Choroid plexus epithelial cell (primary cell): Measurements from ENCODE around the gene CENATAC.
"Not testable (repeated sequence)": the region's sequence is repeated elsewhere in the genome, so short reads cannot be mapped to it uniquely, and the experiment has no call there.

Experiments
- DNase-seq: peaks from one replicate; pipeline ENCODE4 v3.0.0-alpha.2; 2010; ENCODE audit warnings: low read depth
- H3K4me3 ChIP-seq: 2 replicates; pipeline ENCODE4 v1.5.1; 2011; ENCODE audit warnings: low read depth, mild to moderate bottlenecking, control low read depth, low read length, moderate library complexity
- CTCF ChIP-seq: conservative IDR thresholded peaks from 2 replicates; pipeline ENCODE4 v1.5.1; 2011; ENCODE audit warnings: low read depth, mild to moderate bottlenecking, control low read depth, inconsistent platforms, low read length, moderate library complexity

Gene CENATAC

GRCh38 chr11:118957968-118958367 lies 40.0 kb upstream of the CENATAC start:
- TF ChIP-seq CTCF: no peak
- DNase-seq: no peak
- no peak overlapping the region for H3K4me3 ChIP-seq

GRCh38 chr11:118958577-118958976 lies 39.4 kb upstream of the CENATAC start:
- H3K4me3 ChIP-seq: no peak overlapping the region
- DNase-seq: no peak
- TF ChIP-seq CTCF: no peak

- DNase-seq: no peak
- H3K4me3 ChIP-seq: no peak overlapping the region
- no peak for TF ChIP-seq CTCF
Measured at GRCh38 chr11:118961189-118961588, 36.7 kb upstream of the CENATAC start.

GRCh38 chr11:118961591-118961990 lies 36.3 kb upstream of the CENATAC start:
- no peak for TF ChIP-seq CTCF
- no peak overlapping the region for H3K4me3 ChIP-seq
- DNase-seq: no peak

- H3K4me3 ChIP-seq, DNase-seq: not testable (repeated sequence)
Measured at GRCh38 chr11:118969508-118969907, 28.4 kb upstream of the CENATAC start.

- H3K4me3 ChIP-seq: no peak within 1 kb of the TSS
- DNase-seq: no peak
- no peak for TF ChIP-seq CTCF
Measured at GRCh38 chr11:118971646-118972045, 26.3 kb upstream of the CENATAC start, which contains the start of gene FOXR1. Gene FOXR1, plus strand, starts transcription at chr11:118971761. Its CDS starts 171 bp downstream, at chr11:118971932.

- DNase-seq: no peak
- no peak overlapping the region for H3K4me3 ChIP-seq
- no peak for TF ChIP-seq CTCF
Measured at GRCh38 chr11:118973985-118974384, 24.0 kb upstream of the CENATAC start.
